DND-41 (cell line): ENCODE data around the gene CACNA1S.

ENCODE experiments used
- CTCF ChIP-seq: IDR thresholded peaks from 2 replicates; pipeline ENCODE4 v1.5.1; 2012; ENCODE audit warnings: borderline replicate concordance, low read length, moderate library complexity, mild to moderate bottlenecking; ENCODE audit not compliant: poor library complexity, severe bottlenecking; ENCODE audit errors: extremely low read depth
- EZH2 ChIP-seq: IDR thresholded peaks from 3 replicates; pipeline ENCODE4 v1.6.1; 2012; ENCODE audit warnings: borderline replicate concordance, low read depth, mild to moderate bottlenecking, moderate library complexity, low read length, inconsistent platforms; ENCODE audit not compliant: severe bottlenecking

GRCh38 chr1:201088395-201088794, 23.8 kb downstream of the CACNA1S start:
- TF ChIP-seq CTCF (no peak), EZH2 (no peak)
